ENCODE data around the gene KDM1A.
"Not testable (repeated sequence)": the region's sequence is repeated elsewhere in the genome, so short reads cannot be mapped to it uniquely, and the experiment has no call there.

Gene KDM1A

GRCh38 chr1:23019094-23019862 lies at the start of gene KDM1A:
TSS of gene KDM1A (plus strand) at chr1:23019468. CDS start at chr1:23019597, 129 bp downstream.
- no peak for TF ChIP-seq ZNF274 (IDR thresholded peaks at IDR 0.05; ENCODE audit: low read depth, low read length)
- peak within 1 kb of the TSS; percentile 73 for H3K4me3 ChIP-seq (ENCODE audit: low read length)

- no peak for TF ChIP-seq ZNF274 (IDR thresholded peaks at IDR 0.05; ENCODE audit: low read depth, low read length)
These were observed 49.2 kb upstream of the KDM1A start for GRCh38 chr1:22970096-22970495.

DNA sequence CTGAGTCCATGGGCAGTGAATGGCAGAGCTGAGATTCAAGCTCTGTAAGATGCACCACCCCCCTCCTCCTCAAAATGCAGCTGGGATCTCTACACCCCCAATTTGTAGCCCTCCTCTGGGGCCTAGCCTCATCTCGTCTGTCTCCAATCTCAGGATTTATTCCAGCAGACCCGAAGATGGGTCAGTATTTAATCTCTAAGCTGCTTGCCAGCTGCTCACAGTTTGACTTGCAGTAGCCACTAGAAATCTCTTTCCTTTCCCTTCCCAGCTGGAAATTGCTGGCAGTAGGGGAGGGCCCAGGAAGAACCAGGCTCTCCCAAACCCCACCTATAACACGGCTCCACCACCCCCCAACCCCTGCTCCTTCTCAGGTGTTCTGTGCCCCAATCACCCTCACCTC lies 48.1 kb upstream of the KDM1A start:
- TF ChIP-seq ZNF274 (IDR thresholded peaks at IDR 0.05; ENCODE audit: low read depth, low read length), result no peak
- H3K4me3 ChIP-seq (ENCODE audit: low read length), result no peak overlapping the region

More at GRCh38 chr1:22970096-22970495, 49.2 kb upstream of the KDM1A start:
- no peak overlapping the region for H3K4me3 ChIP-seq (ENCODE audit: low read length)

DNA sequence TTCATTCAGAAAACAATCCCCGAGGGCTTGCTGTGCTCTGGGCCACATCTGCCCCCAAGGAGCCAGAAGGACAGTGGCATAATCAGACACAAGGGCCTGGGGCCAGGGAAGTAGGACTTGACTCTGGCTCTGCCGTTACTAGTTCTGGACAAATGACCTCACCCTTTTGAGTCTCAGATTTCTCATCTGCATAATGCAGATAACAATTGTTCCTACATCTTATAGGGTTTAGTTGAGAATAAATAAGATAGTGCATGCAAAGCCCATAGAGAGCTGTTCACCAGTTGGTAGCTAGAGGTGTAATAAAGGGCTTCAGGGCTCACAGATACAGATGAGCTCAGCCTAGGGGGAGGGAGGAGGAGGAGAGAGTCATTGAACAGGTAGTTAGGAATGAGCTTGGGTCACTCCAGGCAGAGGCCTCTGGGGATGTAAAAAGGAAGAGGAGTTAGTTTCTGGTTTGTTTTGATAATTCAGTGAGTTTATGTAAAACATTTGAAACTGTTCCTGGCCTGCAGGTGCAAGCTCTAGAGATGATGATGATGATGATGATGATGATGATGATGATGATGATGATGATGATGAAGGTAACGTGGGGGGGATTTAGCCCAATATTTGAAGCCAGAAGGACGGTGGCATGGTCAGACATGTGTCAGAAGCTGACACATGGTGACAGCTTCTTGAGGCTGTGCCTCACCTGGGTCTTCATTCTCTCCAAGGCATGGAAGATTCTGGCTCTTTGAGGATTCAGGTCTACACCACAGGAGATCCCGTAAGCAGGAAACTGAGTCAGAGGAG lies 47.5 kb upstream of the KDM1A start:
- H3K4me3 ChIP-seq (ENCODE audit: low read length), result no peak overlapping the region
- no peak for TF ChIP-seq ZNF274 (IDR thresholded peaks at IDR 0.05; ENCODE audit: low read depth, low read length)

GRCh38 chr1:22972760-22973159 lies 46.5 kb upstream of the KDM1A start, which contains the start of gene LACTBL1:
TSS of gene LACTBL1 (minus strand) at chr1:22972866. CDS start at chr1:22972316, 550 bp downstream.
- no peak within 1 kb of the TSS for H3K4me3 ChIP-seq (ENCODE audit: low read length)
- TF ChIP-seq ZNF274 (IDR thresholded peaks at IDR 0.05; ENCODE audit: low read depth, low read length), result no peak

DNA sequence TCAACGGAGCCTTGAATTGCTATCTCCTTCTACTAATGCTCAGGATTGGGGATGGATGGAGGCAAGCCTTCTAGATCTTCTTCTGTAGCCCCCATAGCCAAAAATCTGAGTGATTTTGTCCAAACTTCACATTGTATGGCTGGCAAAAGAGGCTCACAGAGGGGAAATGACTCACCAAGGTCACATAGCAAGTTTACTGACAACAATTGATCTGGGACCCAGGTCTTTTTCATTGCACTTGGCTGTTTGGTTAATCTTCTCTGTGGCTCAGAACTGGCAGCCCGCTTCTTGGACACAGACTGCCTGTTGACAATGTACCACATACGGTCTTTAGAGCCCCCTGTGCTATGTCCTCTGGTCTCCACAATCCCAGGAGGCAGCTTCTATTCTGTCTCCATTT lies 43.6 kb upstream of the KDM1A start:
- no peak for TF ChIP-seq ZNF274 (IDR thresholded peaks at IDR 0.05; ENCODE audit: low read depth, low read length)

GRCh38 chr1:22976127-22976460 lies 43.2 kb upstream of the KDM1A start:
- TF ChIP-seq ZNF274 (IDR thresholded peaks at IDR 0.05; ENCODE audit: low read depth, low read length), result no peak
- no peak overlapping the region for H3K4me3 ChIP-seq (ENCODE audit: low read length)

More for the DNA sequence above, 43.6 kb upstream of the KDM1A start:
- H3K4me3 ChIP-seq (ENCODE audit: low read length), result no peak overlapping the region

DNA sequence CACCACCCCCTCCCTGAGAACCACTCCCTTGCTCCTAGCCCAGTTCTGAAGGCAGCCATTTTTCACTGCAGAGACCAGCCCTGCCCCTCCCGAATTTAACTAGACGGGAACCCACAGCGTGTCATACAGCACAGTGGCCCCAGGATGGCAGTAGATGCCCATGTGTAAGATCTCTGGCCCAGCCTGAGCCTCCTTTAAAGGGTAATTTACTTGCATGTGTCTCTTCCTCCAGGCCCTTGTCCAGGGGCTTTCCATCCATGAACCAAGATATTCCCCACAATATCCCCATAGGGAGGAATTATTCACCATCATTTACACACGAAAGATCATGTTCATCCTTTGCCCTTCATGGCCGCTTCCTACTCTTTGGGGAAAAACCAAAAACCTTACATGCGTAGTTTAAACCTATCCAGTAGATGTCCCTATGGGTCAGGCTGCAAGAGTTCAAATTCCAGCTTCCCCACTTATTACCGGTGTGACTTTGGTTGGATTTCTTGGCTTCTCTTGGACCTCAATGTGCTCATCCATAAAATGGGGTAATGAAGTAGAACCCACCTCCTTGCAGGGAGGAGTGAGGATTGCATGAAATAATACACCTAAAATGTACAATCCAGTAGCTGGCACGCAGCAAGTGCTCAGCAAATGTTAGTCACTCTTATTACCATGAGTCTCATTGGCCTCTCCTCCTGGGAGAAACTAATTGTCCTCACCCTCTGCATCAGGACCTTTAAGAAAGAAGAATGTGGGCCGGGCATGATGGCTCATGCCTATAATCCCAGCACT lies 42.6 kb upstream of the KDM1A start:
- no peak for TF ChIP-seq ZNF274 (IDR thresholded peaks at IDR 0.05; ENCODE audit: low read depth, low read length)
- no peak overlapping the region for H3K4me3 ChIP-seq (ENCODE audit: low read length)

DNA sequence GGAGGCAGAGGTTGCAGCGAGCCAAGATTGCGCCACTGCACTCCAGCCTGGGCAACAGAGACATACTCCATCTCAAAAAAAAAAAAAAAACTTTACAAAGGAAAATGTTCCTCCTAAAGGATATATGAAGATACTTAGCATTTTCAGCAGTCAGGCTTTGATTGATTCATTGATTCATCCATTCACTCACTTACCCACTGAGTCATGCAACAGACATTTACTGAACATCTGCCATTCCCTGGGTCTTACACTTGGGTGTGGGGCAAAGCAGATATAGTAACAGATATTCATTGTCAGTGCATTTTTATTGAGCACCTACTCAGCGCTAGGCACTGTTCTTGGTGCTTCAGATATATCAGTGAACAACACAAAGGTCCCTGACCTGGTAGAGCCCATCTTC lies 41.0 kb upstream of the KDM1A start:
- TF ChIP-seq ZNF274 (IDR thresholded peaks at IDR 0.05; ENCODE audit: low read depth, low read length), result no peak
- H3K4me3 ChIP-seq (ENCODE audit: low read length), result no peak overlapping the region

DNA sequence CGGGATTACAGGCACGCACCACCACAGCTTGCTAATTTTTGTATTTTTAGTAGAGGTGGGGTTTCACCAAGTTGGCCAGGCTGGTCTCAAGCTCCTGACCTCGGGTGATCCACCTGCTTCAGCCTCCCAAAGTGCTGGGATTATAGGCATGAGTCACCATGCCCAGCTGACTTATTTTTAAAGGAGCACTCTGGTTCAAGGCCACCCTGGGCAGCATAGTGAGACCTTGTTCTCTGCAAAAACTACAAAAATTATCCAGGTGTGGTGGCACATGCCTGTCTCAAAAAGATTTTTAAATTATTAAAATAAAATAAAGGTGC lies 38.8 kb upstream of the KDM1A start:
- not testable (repeated sequence) for H3K4me3 ChIP-seq (ENCODE audit: low read length)

DNA sequence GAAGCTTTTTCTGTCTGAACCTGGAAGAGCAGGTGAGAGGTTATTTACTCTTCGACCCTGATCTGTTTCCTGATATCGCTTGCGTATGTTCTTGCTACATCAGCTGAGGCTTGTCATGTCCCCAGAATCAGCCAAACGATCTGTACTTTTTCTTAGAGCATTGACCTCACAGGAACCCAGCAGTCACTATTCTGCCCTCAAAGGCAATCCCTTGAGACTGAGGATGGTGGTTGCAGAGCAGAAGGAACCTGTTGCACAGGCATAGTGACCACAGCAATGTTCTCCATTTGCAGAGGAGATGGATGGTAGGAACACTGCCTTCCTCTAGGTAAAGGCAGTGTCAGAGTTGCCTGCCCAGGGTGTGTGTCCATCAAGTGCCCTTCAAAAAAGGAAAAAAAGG lies 35.3 kb upstream of the KDM1A start:
- TF ChIP-seq ZNF274 (IDR thresholded peaks at IDR 0.05; ENCODE audit: low read depth, low read length), result no peak
- no peak overlapping the region for H3K4me3 ChIP-seq (ENCODE audit: low read length)

DNA sequence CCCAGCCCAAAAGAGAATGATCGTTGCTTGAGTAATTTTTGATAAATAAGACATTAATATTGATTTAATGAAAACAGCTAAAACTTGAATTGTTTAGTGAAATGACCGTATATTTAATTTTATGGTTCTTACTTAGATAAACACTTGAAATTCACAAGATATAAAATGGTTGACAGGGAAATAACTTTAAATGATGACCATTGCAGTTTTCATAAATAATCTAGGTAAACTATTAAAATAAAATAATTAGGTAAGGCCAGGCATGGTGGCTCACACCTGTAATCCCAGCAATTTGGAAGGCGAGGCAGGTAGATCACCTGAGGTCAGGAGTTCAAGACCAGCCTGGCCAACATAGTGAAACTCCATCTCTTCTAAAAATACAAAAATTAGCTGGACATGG lies 26.9 kb upstream of the KDM1A start:
- H3K4me3 ChIP-seq (ENCODE audit: low read length), result not testable (repeated sequence)

DNA sequence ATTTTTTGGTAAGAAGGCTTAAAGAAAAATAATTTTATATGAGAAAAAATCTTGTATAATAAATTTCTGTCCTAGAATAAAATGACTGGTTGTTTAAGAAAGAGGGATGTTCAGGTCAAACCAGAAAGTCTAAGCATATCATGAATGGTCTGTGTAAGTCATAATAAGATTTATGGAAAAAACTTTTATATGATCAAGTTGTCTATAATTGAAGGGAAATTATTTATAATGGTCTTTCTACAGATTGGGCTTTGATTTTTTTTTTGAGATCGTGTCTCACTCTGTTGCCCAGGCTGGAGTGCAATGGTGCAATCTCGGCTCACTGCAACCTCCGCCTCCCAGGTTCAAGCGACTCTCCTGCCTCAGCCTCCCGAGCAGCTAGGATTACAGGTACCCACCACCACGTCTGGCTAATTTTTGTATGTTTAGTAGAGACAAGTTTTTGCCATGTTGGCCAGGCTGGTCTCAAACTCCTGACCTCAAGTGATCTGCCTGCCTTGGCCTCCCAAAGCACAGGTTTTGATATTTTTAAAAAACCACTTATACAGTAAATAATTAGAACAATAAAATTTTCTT lies 26.0 kb upstream of the KDM1A start:
- H3K4me3 ChIP-seq (ENCODE audit: low read length), result not testable (repeated sequence)

GRCh38 chr1:22995774-22996173 lies 23.5 kb upstream of the KDM1A start:
- H3K4me3 ChIP-seq (ENCODE audit: low read length), result no peak overlapping the region
- no peak for TF ChIP-seq ZNF274 (IDR thresholded peaks at IDR 0.05; ENCODE audit: low read depth, low read length)

DNA sequence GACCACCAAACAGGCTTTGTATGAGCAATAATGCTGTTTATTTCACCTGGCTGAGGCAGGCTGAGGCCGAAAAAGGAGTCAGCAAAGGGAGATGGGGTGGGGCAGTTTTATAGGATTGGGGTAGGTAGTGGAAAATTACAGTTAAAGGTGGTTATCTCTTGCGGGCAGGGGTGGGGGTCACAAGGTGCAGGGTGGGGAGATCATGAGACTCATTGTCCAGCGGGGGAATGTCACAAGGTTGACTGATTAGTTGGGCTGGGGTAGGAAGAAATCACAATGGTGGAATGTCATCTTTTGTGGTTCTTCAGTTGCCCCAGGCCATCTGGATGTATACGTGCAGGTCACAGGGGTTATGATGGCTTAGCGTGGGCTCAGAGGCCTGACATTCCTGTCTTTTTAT lies 21.7 kb upstream of the KDM1A start:
- not testable (repeated sequence) for H3K4me3 ChIP-seq (ENCODE audit: low read length)

DNA sequence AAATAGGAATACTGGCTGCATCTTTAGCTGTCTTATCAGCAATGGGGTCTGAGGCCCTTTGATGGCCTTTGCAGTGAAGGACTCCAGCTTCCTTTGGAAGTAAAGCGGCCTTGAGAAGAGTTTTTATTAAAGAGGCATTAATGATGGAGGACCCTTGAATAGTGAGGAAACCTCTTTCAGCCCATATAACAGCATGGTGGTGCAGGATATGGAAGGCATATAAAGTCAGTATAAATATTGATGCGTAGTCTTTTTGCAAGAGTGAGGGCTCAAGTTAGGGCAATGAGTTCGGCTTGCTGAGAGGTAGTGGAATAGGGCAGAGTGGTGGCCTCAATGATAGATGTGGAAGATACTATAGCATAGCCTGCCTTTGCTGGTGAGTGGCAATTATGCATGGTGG lies 19.1 kb upstream of the KDM1A start:
- H3K4me3 ChIP-seq (ENCODE audit: low read length), result not testable (repeated sequence)

DNA sequence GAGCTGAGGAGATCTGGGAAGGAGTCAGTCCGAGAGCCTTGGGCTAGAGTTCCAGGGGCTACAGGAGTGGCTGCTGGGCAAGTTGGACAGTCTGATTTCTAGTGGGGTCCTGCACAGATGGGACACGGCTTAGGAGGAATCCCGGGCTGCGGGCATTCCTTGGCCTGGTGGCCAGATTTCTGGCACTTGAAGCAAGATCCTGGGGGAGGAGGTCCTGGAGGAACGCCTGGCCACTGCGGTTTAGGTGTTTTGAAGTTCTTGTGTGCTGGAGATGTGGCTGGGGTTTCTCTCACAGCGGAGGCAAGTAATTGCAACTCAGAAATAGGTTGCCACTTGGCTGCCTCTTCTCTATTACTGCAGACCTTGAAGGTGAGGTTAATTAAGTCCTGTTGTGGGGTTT lies 17.1 kb upstream of the KDM1A start:
- not testable (repeated sequence) for H3K4me3 ChIP-seq (ENCODE audit: low read length)
